HEK293T (cell line): ENCODE results near the gene FGFRL1.

ENCODE experiments used
- CTCF ChIA-PET: fragments of 350-600 bp; formaldehyde crosslinking; extraction: SDS; loops from one replicate; lab custom pipeline; 2021; ENCODE audit warnings: antibody characterized with exemption, inconsistent platforms; lab: Yijun Ruan, JAX
- POLR2A ChIA-PET: fragments of 350-600 bp; formaldehyde crosslinking; extraction: SDS; loops from one replicate; lab custom pipeline; 2020; ENCODE audit warnings: antibody characterized with exemption, inconsistent platforms; lab: Yijun Ruan, JAX
- DNase-seq: peaks from one replicate; pipeline ENCODE4 v3.0.0; 2012; ENCODE audit warnings: mixed read lengths; ENCODE audit errors: extremely low spot score
- ARNT ChIP-seq: fragments of 450-650 bp; IDR thresholded peaks from 2 replicates; pipeline ENCODE4 v1.6.1; 2017; ENCODE audit warnings: mild to moderate bottlenecking
- BHLHE40 ChIP-seq: fragments of 450-650 bp; IDR thresholded peaks from 2 replicates; pipeline ENCODE4 v1.6.1; 2016; ENCODE audit warnings: mild to moderate bottlenecking, moderate library complexity, borderline replicate concordance
- CTBP1 ChIP-seq: fragments of 450-650 bp; IDR thresholded peaks from 2 replicates; pipeline ENCODE4 v1.6.1; 2016; ENCODE audit warnings: borderline replicate concordance
- ELF4 ChIP-seq: fragments of 450-650 bp; IDR thresholded peaks from 2 replicates; pipeline ENCODE4 v1.6.1; 2017; ENCODE audit warnings: antibody characterized with exemption
- FOXA1 ChIP-seq: fragments of 450-650 bp; IDR thresholded peaks from 2 replicates; pipeline ENCODE4 v1.6.1; 2016; ENCODE audit warnings: mild to moderate bottlenecking
- FOXK2 ChIP-seq: fragments of 450-650 bp; IDR thresholded peaks from 2 replicates; pipeline ENCODE4 v1.6.1; 2016; ENCODE audit warnings: mild to moderate bottlenecking
- FOXM1 ChIP-seq: fragments of 450-650 bp; IDR thresholded peaks from 2 replicates; pipeline ENCODE4 v1.6.1; 2017; ENCODE audit warnings: mild to moderate bottlenecking, borderline replicate concordance
- HDGF ChIP-seq: fragments of 450-650 bp; IDR thresholded peaks from 2 replicates; pipeline ENCODE4 v1.6.1; 2017; ENCODE audit warnings: antibody characterized with exemption, borderline replicate concordance
- L3MBTL2 ChIP-seq: fragments of 450-650 bp; conservative IDR thresholded peaks from 2 replicates; pipeline ENCODE4 v1.6.1; 2016; ENCODE audit warnings: mild to moderate bottlenecking
- LEF1 ChIP-seq: fragments of 450-650 bp; IDR thresholded peaks from 2 replicates; pipeline ENCODE4 v1.6.1; 2017; ENCODE audit warnings: mild to moderate bottlenecking, borderline replicate concordance
- NFRKB ChIP-seq: fragments of 450-650 bp; IDR thresholded peaks from 2 replicates; pipeline ENCODE4 v1.6.1; 2016; ENCODE audit warnings: mild to moderate bottlenecking, moderate library complexity
- SP1 ChIP-seq: fragments of 450-650 bp; IDR thresholded peaks from 2 replicates; pipeline ENCODE4 v1.6.1; 2017
- SUZ12 ChIP-seq: fragments of 450-650 bp; IDR thresholded peaks from 2 replicates; pipeline ENCODE4 v1.6.1; 2016; ENCODE audit warnings: mild to moderate bottlenecking
- TARDBP ChIP-seq: fragments of 450-650 bp; IDR thresholded peaks from 2 replicates; pipeline ENCODE4 v1.6.1; 2016
- ZNF384 ChIP-seq: fragments of 450-650 bp; IDR thresholded peaks from 2 replicates; pipeline ENCODE4 v1.6.1; 2016
- TF ChIP-seq, protein P1 (sequence below): fragments of 450-650 bp; IDR thresholded peaks from 2 replicates; pipeline ENCODE4 v1.6.1; 2016

FGFRL1 gene

DNA sequence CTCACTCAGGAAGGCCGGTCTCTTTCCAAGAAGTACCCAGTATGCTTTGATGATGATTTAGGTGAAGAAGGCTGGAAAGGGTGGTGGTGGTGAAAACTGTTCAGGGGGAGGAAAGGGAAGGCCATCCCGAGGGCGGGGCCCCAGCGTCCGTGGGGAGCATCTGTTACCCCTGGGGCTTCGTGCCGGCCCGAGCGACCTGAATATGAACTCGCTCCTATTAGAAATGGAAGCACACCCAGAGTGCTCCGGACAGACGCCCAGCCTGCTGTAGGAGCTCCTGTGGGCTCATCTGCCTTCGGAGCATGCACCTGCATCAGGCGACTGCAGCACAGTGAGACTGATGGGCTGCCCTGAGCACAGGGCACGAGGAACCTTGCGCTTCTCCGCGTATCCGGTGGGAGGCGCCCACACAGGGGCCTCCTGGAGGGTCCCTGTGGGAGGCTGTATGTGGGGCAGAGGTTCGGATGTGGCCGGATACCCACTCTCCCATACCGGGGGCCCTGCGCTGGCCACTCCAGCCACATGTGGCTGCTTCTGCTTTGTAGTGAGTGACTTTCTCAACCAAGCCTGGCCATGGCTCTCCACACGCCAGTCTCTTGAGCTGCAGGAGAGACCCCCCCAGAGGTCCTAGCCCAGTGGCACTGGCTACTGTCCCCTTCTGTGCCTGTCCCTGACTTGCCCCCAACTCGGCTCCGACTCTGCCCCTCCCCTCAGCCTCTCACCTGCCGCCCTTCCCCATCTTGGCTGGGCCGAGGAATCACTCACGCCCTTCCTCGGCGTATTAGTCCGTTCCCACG lies 36.7 kb downstream of the FGFRL1 start:
- ChIA-PET POLR2A (no interaction called here), CTCF (no interaction called here)
- TF ChIP-seq ELF4 (no peak), FOXM1 (no peak), CTBP1 (no peak), L3MBTL2 (no peak), BHLHE40 (no peak)
- TF ChIP-seq, protein P1, sequence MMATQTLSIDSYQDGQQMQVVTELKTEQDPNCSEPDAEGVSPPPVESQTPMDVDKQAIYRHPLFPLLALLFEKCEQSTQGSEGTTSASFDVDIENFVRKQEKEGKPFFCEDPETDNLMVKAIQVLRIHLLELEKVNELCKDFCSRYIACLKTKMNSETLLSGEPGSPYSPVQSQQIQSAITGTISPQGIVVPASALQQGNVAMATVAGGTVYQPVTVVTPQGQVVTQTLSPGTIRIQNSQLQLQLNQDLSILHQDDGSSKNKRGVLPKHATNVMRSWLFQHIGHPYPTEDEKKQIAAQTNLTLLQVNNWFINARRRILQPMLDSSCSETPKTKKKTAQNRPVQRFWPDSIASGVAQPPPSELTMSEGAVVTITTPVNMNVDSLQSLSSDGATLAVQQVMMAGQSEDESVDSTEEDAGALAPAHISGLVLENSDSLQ = no peak
- no peak for DNase-seq

DNA sequence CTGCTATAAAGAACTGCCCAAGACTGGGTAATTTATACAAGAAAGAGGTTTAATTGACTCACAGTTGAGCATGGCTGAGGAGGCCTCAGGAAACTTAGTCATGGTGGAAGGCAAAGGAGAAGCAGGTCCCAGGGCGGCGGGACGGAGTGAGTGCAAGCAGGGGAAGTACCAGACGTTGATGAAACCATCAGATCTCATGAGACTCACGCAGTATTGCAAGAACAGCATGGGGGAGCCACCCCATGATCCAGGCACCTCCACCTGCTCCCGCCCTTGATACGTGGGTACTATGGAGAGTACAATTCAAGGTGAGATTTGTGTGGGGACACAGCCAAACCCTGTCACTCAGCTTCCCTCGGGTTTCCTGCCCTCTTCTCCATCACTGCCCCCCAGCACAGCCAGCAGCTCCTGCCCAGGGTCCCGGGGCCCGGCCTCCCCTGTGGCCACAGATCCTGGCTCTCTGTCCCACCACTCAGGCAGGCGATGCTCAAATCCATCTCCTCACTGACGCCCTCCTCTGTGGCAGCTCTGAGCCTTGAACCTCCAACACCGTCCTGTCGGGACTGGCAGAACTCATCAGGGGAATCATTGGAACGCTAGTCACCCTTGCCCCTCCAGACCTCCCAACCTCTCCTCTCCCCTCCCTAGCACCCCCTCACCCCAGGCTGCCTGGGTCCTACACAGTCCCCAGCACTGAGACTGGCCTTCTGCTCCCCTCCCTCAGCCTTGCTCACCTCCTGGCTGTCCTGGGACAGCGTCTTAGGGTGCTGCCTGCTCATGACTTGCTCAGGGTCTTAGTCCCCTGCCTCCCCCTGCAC lies 37.6 kb downstream of the FGFRL1 start:
- no peak for TF ChIP-seq ARNT
- no peak for TF ChIP-seq SP1
- no peak for TF ChIP-seq FOXM1
- TF ChIP-seq ZNF384 = no peak
- no peak for TF ChIP-seq TARDBP
- TF ChIP-seq SUZ12 = no peak
- TF ChIP-seq, protein P1 = no peak
- no peak for TF ChIP-seq CTBP1
- TF ChIP-seq L3MBTL2 = no peak
- TF ChIP-seq BHLHE40 = no peak
- TF ChIP-seq HDGF = no peak
- TF ChIP-seq FOXK2 = no peak
- TF ChIP-seq FOXA1 = no peak
- no peak for TF ChIP-seq LEF1
- TF ChIP-seq NFRKB = no peak
- TF ChIP-seq ELF4 = no peak
- DNase-seq = no peak
- ChIA-PET CTCF (interaction anchor here (0.6 kb wide), 1 partner anchor 59 kb away, joined by 3 read pairs; no protein-coding TSS in a partner anchor), POLR2A (no interaction called here)

DNA sequence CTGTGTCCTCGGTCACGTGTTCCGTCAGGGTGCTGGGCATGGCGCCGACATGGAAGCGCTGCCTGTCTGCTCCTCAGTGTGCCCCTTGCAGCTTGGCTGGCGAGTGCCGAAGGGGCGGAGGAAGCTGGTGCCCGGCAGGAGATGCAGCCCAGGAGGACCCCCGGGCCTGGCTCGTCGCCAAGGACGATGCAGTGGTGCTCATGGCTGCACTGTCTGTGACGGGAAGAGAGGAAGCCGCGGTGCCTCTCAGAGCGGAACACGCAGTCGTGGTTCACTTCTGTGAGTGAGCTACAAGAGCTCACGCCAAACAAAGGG lies 38.1 kb downstream of the FGFRL1 start:
- CTCF ChIA-PET = interaction anchor here (0.6 kb wide), 1 partner anchor 59 kb away, joined by 3 read pairs; no protein-coding TSS in a partner anchor
- POLR2A ChIA-PET = no interaction called here

DNA sequence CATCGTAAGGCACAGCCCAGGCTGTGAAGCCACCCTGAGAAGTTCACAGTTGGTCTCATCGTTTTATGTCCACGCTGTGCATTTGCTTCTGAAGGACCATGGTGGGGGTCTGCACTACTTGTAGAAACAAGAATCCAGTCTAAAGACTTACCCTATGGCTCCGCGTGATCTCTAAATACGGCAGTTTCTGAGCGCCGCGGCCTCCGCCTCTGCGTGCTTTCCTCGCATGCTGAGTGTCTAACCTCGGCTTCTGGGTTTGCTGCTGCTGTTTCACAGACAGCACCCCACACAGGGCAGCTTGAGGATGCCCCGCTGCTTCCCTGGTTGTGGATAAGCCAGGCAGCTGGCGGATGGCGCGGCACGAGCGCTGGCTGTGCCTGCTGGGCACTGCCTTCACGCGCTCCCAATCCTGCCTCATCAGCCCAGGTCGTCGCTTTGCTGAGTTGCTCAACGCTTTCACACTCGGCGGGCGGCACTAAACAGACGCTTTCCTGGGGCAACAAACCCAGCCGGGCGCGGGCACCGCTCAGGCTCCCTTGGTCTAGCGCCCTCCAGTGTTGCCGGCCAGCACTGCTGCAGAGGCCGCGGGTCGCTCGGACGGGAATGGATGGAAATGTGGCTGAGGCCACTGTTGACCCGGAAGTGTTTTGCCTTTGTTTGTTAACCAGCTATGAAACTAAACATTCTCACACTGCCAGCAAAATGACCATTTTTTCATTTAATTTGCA lies 39.2 kb downstream of the FGFRL1 start:
- POLR2A ChIA-PET = no interaction called here

More for the DNA sequence above, 38.1 kb downstream of the FGFRL1 start:
- TF ChIP-seq BHLHE40 = no peak
- no peak for TF ChIP-seq NFRKB
- no peak for TF ChIP-seq SUZ12
- TF ChIP-seq TARDBP = no peak
- no peak for TF ChIP-seq FOXA1
- TF ChIP-seq SP1 = no peak
- no peak for TF ChIP-seq FOXK2
- TF ChIP-seq, protein P1 = no peak
- TF ChIP-seq ARNT = no peak
- TF ChIP-seq FOXM1 = no peak
- TF ChIP-seq L3MBTL2 = no peak
- TF ChIP-seq HDGF = no peak
- TF ChIP-seq LEF1 = no peak
- DNase-seq = no peak

DNA sequence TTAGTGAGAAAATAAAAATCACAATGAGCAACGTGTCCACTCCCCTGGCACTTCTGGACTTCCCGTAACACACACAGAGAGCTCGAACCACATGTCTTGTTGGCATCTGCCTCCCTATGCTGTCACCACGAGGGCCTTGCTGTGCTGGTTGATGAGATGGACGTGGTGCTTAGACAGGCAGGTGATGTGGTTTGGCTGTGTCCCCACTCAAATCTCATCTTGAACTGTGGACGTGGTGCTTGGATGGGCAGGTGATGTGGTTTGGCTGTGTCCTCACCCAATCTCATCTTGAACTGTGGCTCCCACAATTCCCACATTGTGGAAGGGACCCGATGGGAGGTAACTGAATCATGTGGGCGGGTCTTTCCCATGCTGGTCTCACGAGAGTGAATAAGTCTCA lies 40.0 kb downstream of the FGFRL1 start:
- no peak for DNase-seq
- TF ChIP-seq NFRKB (no peak), FOXK2 (no peak), L3MBTL2 (no peak), BHLHE40 (no peak), SUZ12 (no peak), LEF1 (no peak), ARNT (no peak), SP1 (no peak), ZNF384 (no peak), CTBP1 (no peak)
- ChIA-PET CTCF (no interaction called here), POLR2A (no interaction called here)

More for the DNA sequence above, 39.2 kb downstream of the FGFRL1 start:
- no peak for DNase-seq
- TF ChIP-seq HDGF = no peak
- CTCF ChIA-PET = no interaction called here

DNA sequence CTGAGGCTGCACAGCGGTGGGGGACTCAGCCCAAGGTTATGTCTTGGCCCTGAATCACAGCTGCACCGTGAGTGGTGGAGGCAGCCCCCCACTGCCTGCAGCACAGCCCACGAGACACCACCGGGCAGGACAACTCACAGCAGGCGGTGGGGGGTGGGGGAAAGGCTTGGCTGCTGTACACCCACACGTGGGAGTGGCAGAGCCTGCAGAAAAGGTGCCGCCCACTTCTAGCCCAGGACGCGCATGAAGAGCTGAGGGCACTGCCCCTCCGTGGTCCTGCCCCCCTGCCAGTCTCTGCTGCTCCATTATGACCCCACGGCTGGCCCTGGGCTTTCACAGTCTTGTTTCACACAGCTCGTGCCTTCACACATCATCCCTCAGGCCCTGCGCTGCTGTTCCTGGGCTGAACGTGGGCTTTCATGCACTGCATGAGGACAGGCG lies 40.8 kb downstream of the FGFRL1 start:
- CTCF ChIA-PET = no interaction called here
- no peak for DNase-seq
- POLR2A ChIA-PET = interaction anchor here (1.0 kb wide), 1 partner anchor 9 kb away, joined by 3 read pairs; no protein-coding TSS in a partner anchor
- TF ChIP-seq L3MBTL2 = no peak
- TF ChIP-seq BHLHE40 = no peak
- TF ChIP-seq ZNF384 = no peak
- no peak for TF ChIP-seq SP1
- no peak for TF ChIP-seq CTBP1
- no peak for TF ChIP-seq NFRKB
- no peak for TF ChIP-seq FOXK2
- no peak for TF ChIP-seq SUZ12
- no peak for TF ChIP-seq TARDBP
- no peak for TF ChIP-seq FOXM1
- TF ChIP-seq ARNT = no peak
- TF ChIP-seq FOXA1 = no peak
- TF ChIP-seq LEF1 = no peak
- TF ChIP-seq ELF4 = no peak
- TF ChIP-seq, protein P1 = no peak
- TF ChIP-seq HDGF = no peak
